Neural crest cell (in vitro differentiated cells): ENCODE results near the gene PKNOX1. TPM values are rescaled to one million over a fixed set of nuclear protein-coding genes. Genes with fewer than 3 reads are reported as not detected.
"Not testable (repeated sequence)": the region's sequence is repeated elsewhere in the genome, so short reads cannot be mapped to it uniquely, and the experiment has no call there.

ENCODE experiments used
- DNase-seq: peaks from one replicate; pipeline ENCODE4 v3.0.0; 2021; ENCODE audit warnings: low read depth, mixed read lengths, low spot score
- H3K27ac Mint-ChIP-seq: one replicate; pipeline ENCODE4 v1.8.0; 2021; ENCODE audit warnings: mild to moderate bottlenecking, mixed read lengths; ENCODE audit not compliant: unreplicated experiment
- H3K27me3 Mint-ChIP-seq: 2 replicates; pipeline ENCODE4 v1.8.0; 2021; ENCODE audit warnings: low read depth, mild to moderate bottlenecking, mixed read lengths
- H3K36me3 Mint-ChIP-seq: 2 replicates; pipeline ENCODE4 v1.8.0; 2021; ENCODE audit warnings: low read depth, mild to moderate bottlenecking, mixed read lengths
- H3K4me1 Mint-ChIP-seq: 2 replicates; pipeline ENCODE4 v1.8.0; 2021; ENCODE audit warnings: mixed read lengths
- H3K4me3 Mint-ChIP-seq: one replicate; pipeline ENCODE4 v1.8.0; 2021; ENCODE audit warnings: mild to moderate bottlenecking, mixed read lengths
- H3K9me3 Mint-ChIP-seq: 2 replicates; pipeline ENCODE4 v1.8.0; 2021; ENCODE audit warnings: mixed read lengths
- total RNA-seq: library from RNA; stranded (reverse); gene quantifications from 2 replicates; pipeline ENCODE4 v1.2.1, GENCODE V29; 2021
- TF ChIP-seq, protein P1 (sequence below): fragments of 200-600 bp; sonication (generic); conservative IDR thresholded peaks from 2 replicates; pipeline ENCODE4 v1.5.0; 2021; ENCODE audit warnings: antibody characterized with exemption, mild to moderate bottlenecking

The PKNOX1 gene
- total RNA-seq, 1 donor from 2014 or later: 19.3 TPM

DNA sequence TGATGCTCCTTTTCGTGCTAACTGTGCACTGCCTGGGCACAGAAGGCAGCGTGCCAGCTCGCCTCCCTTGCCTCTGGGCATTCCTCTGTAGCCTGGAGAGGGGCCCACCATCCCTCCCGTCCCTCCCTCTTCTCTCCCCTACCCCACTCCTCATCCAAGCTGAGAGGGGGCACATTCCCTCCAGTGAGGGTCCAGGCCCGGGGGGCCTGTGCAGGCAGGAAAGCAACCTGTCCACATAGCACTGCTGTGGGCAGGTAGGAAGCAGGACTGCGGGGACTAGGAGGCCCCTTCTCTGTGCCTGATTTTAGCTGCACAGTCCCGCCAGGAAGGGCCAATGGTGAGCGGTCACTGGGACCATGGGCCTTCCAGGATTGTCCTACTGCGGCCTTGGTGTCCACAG, 10.3 kb upstream of the PKNOX1 start:
- Mint-ChIP-seq H3K9me3 (no peaks in the 10 kb centered on the region), H3K27ac (peak overlapping the region; percentile 73), H3K27me3 (no peaks in the 10 kb centered on the region), H3K4me1 (no peaks in the 10 kb centered on the region), H3K4me3 (no peak overlapping the region), H3K36me3 (no peaks in the 10 kb centered on the region)
- TF ChIP-seq, protein P1, sequence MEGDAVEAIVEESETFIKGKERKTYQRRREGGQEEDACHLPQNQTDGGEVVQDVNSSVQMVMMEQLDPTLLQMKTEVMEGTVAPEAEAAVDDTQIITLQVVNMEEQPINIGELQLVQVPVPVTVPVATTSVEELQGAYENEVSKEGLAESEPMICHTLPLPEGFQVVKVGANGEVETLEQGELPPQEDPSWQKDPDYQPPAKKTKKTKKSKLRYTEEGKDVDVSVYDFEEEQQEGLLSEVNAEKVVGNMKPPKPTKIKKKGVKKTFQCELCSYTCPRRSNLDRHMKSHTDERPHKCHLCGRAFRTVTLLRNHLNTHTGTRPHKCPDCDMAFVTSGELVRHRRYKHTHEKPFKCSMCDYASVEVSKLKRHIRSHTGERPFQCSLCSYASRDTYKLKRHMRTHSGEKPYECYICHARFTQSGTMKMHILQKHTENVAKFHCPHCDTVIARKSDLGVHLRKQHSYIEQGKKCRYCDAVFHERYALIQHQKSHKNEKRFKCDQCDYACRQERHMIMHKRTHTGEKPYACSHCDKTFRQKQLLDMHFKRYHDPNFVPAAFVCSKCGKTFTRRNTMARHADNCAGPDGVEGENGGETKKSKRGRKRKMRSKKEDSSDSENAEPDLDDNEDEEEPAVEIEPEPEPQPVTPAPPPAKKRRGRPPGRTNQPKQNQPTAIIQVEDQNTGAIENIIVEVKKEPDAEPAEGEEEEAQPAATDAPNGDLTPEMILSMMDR: no peak
- no peak for DNase-seq

DNA sequence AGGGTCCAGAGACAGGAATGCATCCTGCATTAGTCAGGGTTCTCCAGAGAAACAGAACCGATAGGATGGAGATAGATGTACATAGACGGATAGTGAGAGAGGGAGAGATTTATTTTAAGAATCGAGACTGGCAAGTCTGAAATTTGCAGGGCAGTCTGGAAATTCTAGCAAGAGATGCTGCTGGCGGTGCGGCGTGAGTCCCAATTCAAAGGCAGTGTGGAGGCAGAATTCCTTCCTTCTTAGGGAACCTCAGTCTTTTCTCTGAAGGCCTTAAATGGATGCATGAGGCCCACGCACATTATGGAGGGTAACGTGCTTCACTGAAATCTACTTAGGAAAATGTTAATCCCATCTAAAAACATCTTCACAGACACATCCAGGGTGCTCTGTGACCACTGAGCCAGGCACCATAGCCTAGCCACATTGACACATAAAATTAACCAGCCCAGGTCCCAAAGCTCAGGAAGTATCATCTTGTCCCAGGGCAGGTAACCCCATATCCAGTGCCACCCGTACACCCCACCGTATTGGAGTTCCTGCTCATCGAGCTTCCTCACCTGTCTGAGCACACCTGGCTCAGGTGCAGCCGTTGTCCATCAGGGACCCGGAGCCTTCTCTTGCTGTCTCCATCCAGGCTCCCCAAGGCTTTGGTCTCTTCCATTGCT, 9.7 kb upstream of the PKNOX1 start:
- no peaks in the 10 kb centered on the region for H3K27me3 Mint-ChIP-seq
- H3K27ac Mint-ChIP-seq: peak overlapping the region; percentile 73
- TF ChIP-seq, protein P1: no peak
- no peaks in the 10 kb centered on the region for H3K4me1 Mint-ChIP-seq
- DNase-seq: no peak
- no peaks in the 10 kb centered on the region for H3K9me3 Mint-ChIP-seq
- no peaks in the 10 kb centered on the region for H3K36me3 Mint-ChIP-seq
- H3K4me3 Mint-ChIP-seq: no peak overlapping the region

DNA sequence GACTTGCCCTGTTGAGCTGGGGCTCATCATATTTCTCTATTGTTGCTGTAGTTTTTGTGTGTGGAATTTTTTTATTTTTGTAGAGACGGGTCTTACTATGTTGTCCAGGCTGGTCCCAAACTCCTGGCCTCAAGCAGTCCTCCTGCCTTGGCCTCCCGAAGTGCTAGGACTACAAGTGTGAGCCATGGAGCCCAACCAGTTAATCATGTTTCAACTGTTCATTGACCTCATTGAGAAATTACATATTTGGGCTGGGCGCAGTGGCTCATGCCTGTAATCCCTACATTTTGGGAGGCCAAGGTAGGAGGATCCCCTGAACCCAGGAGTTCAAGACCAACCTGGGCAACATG, 9.2 kb upstream of the PKNOX1 start:
- TF ChIP-seq, protein P1: no peak
- no peak for DNase-seq

DNA sequence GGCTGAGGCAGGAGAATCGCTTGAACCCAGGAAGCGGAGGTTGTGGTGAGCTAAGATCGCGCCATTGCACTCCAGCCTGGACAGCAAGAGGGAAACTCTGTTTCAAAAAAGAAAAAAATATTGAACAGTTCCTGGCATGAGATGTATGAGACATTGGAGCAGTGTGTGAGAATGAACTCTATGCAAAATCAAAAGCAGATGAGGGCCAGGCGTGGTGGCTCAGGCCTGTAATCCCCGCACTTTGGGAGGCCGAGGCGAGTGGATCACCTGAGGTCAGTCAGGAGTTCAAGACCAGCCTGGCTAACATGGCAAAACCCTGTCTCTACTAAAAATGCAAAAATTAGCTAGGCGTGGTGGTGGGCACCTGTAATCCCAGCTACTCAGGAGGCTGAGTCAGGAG, 6.7 kb upstream of the PKNOX1 start:
- not testable (repeated sequence) for H3K9me3 Mint-ChIP-seq, H3K4me3 Mint-ChIP-seq, H3K4me1 Mint-ChIP-seq, H3K36me3 Mint-ChIP-seq, H3K27me3 Mint-ChIP-seq, H3K27ac Mint-ChIP-seq, DNase-seq

More for the DNA sequence above, 9.2 kb upstream of the PKNOX1 start:
- H3K36me3 Mint-ChIP-seq: no peaks in the 10 kb centered on the region
- H3K9me3 Mint-ChIP-seq: no peaks in the 10 kb centered on the region
- no peaks in the 10 kb centered on the region for H3K27me3 Mint-ChIP-seq
- no peak overlapping the region for H3K4me3 Mint-ChIP-seq
- H3K27ac Mint-ChIP-seq: no peak overlapping the region
- H3K4me1 Mint-ChIP-seq: no peaks in the 10 kb centered on the region

DNA sequence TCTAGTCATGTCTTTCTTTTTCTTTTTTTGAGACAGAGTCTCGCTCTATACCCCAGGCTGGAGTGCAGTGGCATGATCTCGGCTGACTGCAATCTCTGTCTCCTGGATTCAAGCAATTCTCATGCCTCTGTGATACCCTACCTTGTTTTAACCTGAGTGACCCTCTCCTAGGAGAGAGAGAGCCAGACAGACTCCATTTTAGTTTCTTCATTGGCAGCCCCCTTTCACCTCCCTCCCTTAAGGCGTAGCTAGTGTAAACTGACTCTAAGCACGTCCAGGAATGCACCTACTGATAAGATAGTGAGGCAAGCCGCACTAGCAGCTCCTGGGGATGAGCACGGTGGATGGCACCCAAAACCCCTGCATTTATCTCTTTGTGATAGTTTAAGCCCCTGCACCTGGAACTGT, 5.2 kb upstream of the PKNOX1 start:
- H3K9me3 Mint-ChIP-seq: no peaks in the 10 kb centered on the region
- TF ChIP-seq, protein P1: no peak
- no peak for DNase-seq
- no peaks in the 10 kb centered on the region for H3K4me1 Mint-ChIP-seq
- no peak overlapping the region for H3K4me3 Mint-ChIP-seq
- H3K36me3 Mint-ChIP-seq: no peaks in the 10 kb centered on the region
- no peaks in the 10 kb centered on the region for H3K27me3 Mint-ChIP-seq
- no peak overlapping the region for H3K27ac Mint-ChIP-seq

DNA sequence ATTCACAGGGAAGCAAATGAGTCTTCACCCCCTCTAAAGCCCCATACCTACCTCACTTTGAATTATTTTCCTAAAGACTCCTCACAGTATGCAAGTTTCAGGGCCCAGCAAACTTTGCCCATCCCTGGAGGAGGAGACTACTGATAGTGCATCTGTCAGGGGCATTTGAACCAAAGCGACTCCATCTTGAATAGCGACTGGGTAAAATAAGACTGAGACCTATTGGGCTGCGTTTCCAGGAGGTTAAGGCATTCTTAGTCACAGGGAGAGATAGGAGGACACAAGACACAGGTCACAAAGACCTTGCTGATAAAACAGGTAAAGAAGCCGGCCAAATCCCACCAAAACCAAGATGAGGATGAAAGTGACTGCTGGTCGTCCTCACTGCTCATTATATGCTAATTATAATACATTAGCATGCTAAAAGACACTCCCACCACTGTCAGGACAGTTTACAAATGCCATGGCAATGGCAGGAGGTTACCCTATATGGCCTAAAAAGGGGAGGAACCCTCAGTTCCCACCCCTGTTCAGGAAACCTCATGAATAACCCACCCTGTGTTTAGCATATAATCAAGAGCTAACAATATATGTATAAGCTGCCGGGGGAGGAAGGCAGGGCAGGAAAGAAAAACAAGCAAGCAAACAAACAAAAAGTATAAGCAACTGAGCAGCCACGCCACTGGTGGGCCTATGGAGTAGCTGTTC, 3.3 kb upstream of the PKNOX1 start:
- no peaks in the 10 kb centered on the region for H3K27me3 Mint-ChIP-seq
- H3K36me3 Mint-ChIP-seq: peaks cover 2% of the 10 kb centered on the region
- peaks cover 5% of the 10 kb centered on the region for H3K4me1 Mint-ChIP-seq
- H3K9me3 Mint-ChIP-seq: no peaks in the 10 kb centered on the region
- no peak for DNase-seq
- H3K27ac Mint-ChIP-seq: no peak overlapping the region
- peak overlapping the region; percentile 27 for H3K4me3 Mint-ChIP-seq
- TF ChIP-seq, protein P1: no peak
